ENCODE results near the gene CACNA2D1. TPM values are rescaled to one million over a fixed set of nuclear protein-coding genes. Genes with fewer than 3 reads are reported as not detected.

The CACNA2D1 gene
- total and polyA plus RNA-seq, 8 donors: 10.7 to 20.8 (median 16.6) TPM

- Histone ChIP-seq H3K36me3 (no peaks in the 10 kb centered on the region), H3K4me1 (no peaks in the 10 kb centered on the region), H3K27ac (no peak overlapping the region), H3K27me3 (no peaks in the 10 kb centered on the region), H3K9me3 (no peaks in the 10 kb centered on the region), H3K4me3 (no peak overlapping the region)
- no peak for TF ChIP-seq CTCF (IDR thresholded peaks at IDR 0.05)
- intact Hi-C loops (cut with DNase I): no loop called here
- DNase-seq: no peak
- ATAC-seq: no peak
These were observed 112.8 kb downstream of the CACNA2D1 start for GRCh38 chr7:82330706-82331215.

- intact Hi-C loops (cut with DNase I): no loop called here
- Histone ChIP-seq H3K4me1 (no peaks in the 10 kb centered on the region), H3K4me3 (no peak overlapping the region), H3K27me3 (no peaks in the 10 kb centered on the region), H3K9me3 (no peaks in the 10 kb centered on the region), H3K27ac (no peak overlapping the region), H3K36me3 (no peaks in the 10 kb centered on the region)
- no peak for DNase-seq
- no peak for ATAC-seq
- TF ChIP-seq CTCF (IDR thresholded peaks at IDR 0.05): no peak
These were observed 115.7 kb downstream of the CACNA2D1 start for GRCh38 chr7:82327898-82328297.

GRCh38 chr7:82325416-82325815 lies 118.2 kb downstream of the CACNA2D1 start:
- no peak for ATAC-seq

GRCh38 chr7:82323806-82324205 lies 119.8 kb downstream of the CACNA2D1 start:
- intact Hi-C loops (cut with DNase I): no loop called here
- Histone ChIP-seq H3K4me1 (no peaks in the 10 kb centered on the region), H3K27me3 (no peaks in the 10 kb centered on the region), H3K9me3 (no peaks in the 10 kb centered on the region), H3K27ac (no peak overlapping the region), H3K36me3 (no peaks in the 10 kb centered on the region), H3K4me3 (no peak overlapping the region)
- ATAC-seq: peak; percentile 40
- DNase-seq: no peak
- no peak for TF ChIP-seq CTCF (IDR thresholded peaks at IDR 0.05)

More at GRCh38 chr7:82325416-82325815, 118.2 kb downstream of the CACNA2D1 start:
- Histone ChIP-seq H3K4me3 (no peak overlapping the region), H3K27ac (no peak overlapping the region), H3K9me3 (no peaks in the 10 kb centered on the region), H3K36me3 (no peaks in the 10 kb centered on the region), H3K27me3 (no peaks in the 10 kb centered on the region), H3K4me1 (no peaks in the 10 kb centered on the region)
- no peak for DNase-seq
- TF ChIP-seq CTCF (IDR thresholded peaks at IDR 0.05): no peak
- intact Hi-C loops (cut with DNase I): no loop called here

- no peaks in the 10 kb centered on the region for H3K36me3 ChIP-seq
- H3K4me3 ChIP-seq: no peak overlapping the region
- no peaks in the 10 kb centered on the region for H3K4me1 ChIP-seq
- ATAC-seq (peak; percentile 59), DNase-seq (peak in 3 of 4 donors; percentile 34 to 67 (median 41))
- TF ChIP-seq CTCF (IDR thresholded peaks at IDR 0.05): no peak
- intact Hi-C loops (cut with DNase I): no loop called here
- H3K9me3 ChIP-seq: no peaks in the 10 kb centered on the region
- H3K27ac ChIP-seq: no peak overlapping the region
- no peaks in the 10 kb centered on the region for H3K27me3 ChIP-seq
These were observed 123.9 kb downstream of the CACNA2D1 start for GRCh38 chr7:82319674-82320118.
